ENCODE data around the gene PDZRN3. TPM values are rescaled to one million over a fixed set of nuclear protein-coding genes. Genes with fewer than 3 reads are reported as not detected.

Gene PDZRN3
- total RNA-seq, 1 donor: under 0.01 TPM

- DNase-seq (ENCODE audit: low read depth in 2 of 3, low spot score in 2 of 3): no peak
Observed at GRCh38 chr3:73353649-73354217, 271.0 kb downstream of the PDZRN3 start.

DNA sequence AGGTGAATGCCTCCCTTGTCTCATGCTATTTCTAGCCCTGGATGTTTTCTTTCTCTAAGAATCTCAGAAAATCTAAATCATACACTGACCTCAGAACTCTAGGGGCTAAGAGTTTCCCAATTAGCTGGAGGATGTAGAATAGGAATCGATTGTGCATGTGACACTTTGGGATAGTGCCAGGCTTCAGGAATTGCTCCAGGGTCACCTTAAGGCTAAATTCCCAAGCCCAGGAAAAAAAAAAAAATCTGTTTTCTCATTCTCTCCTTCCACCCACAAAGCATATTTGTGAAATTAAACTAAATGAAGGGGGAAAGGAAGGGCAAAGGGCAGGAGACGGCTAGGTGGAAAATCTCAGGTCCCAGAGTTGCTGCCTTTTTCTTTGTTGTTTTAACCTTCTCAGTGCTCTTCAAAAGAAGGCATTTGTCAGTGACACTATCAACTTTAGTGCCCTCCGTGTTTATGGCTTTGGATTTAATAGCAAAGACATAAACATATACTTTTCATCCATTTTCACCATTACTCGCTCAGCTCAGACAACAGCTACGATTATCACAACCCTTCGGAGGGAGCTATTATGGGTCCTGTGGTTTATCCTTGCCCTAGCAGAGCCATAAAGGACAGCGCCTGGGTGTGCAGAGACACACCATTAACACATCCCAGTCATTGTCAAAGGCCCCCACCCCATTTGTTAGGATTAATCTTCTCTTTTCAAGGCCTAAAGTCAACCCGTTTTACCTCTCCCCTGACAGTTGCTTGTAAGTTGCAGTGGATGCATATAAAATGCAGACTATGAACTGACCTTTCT, 271.7 kb downstream of the PDZRN3 start:
- no peak for DNase-seq (ENCODE audit: low read depth in 2 of 3, low spot score in 2 of 3)

- DNase-seq (ENCODE audit: low read depth in 2 of 3, low spot score in 2 of 3): no peak
Observed at GRCh38 chr3:73351423-73352071, 273.2 kb downstream of the PDZRN3 start.

DNA sequence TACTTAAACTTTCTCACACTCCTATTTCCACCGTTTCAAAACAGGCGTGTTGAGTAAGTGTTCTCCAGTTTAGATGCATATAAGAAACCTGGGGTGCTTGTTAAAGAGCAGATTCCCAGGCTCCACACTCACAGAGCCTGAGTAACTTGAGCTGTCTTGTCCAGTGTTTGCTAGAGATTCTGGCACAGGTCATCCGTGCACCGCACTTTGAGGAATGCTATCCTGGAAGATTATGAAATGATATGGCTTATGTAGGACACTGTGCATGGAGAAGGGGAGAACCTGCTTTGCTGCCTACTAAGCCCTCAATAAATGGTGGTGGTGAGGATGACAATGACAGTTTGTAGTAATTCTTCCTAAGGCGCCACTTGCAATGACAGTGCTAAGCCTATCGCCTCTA, 273.7 kb downstream of the PDZRN3 start:
- DNase-seq (ENCODE audit: low read depth in 2 of 3, low spot score in 2 of 3): no peak

DNA sequence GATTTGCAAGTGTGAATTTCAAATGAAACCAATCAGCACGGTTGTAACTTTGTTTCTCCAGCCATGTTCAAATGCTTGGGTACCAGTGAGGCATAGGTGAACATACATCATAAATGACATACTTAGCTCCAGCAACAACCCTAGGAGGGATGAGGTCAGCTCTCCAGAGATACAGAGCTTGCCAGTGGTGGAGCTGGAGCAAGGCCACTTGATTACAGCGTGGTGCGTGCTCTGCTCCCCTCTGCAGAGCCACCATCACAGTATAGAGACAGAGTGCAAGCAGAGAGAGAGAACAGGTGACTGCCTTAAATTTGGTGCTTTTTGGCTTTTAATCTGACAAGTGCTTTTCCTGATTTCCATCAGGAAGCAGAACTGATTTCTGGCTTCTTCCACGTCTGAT, 275.1 kb downstream of the PDZRN3 start:
- no peak for DNase-seq (ENCODE audit: low read depth in 2 of 3, low spot score in 2 of 3)

DNA sequence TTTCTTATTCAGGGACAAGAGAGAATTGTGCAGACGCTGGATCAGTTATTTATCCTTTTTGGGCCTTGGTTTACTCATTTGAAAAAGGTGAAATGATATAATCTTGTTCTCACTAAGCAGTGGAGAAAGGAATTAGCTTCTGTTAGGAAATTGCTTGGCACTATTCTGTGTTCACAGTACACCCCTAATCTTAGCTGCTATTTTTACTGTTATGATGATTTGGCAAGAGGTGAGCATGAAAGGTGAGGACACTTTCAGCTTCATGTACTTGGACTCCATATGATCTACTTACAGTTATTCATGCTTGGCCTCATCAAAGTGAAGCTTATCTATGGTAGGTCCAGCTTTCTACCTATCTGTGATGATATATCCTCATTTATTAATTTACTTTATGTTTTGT, 282.7 kb downstream of the PDZRN3 start:
- DNase-seq (ENCODE audit: low read depth in 2 of 3, low spot score in 2 of 3): no peak

DNA sequence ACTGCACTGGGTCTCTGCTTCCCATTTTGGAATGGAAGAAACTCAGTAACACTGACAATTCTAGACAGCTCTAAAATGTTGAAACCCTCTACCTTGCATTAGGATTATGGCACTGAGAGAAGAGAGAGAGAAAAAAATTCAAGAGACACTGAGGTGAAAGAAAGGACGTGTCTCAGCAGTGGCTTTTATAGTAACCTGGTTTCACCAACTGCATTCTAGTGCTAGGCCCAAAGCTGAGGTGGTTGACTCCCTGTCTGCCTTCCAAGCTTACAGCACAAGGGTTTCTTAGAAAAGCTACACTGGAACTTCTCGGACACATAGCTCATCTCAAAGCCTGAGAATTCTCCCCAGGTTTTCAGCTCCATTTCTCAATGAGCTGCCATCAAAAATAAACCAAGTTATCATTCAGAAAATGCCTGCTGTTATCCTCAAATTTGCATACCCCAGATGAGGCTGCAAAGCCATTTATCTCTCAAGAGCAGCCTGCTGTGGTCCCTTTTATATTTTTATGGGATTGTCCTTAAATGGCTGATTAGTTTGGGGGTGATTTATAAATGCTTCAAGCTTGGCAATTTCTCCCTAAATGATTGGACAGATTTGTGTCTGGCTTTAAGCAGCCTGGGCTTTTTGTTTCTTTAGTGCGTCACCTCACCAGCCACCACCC, 283.3 kb downstream of the PDZRN3 start:
- no peak for DNase-seq (ENCODE audit: low read depth in 2 of 3, low spot score in 2 of 3)

- no peak for DNase-seq (ENCODE audit: low read depth in 2 of 3, low spot score in 2 of 3)
Observed at GRCh38 chr3:73332558-73332957, 292.2 kb downstream of the PDZRN3 start.

Small RNAs within 50 kb of the gene (small RNA-seq; reads per million reads assigned to genes)
- gene RNU7-119P: not detected

All from hematopoietic multipotent progenitor cell (in vitro differentiated cells).